ENCODE data around the gene ZNF598.

DNA sequence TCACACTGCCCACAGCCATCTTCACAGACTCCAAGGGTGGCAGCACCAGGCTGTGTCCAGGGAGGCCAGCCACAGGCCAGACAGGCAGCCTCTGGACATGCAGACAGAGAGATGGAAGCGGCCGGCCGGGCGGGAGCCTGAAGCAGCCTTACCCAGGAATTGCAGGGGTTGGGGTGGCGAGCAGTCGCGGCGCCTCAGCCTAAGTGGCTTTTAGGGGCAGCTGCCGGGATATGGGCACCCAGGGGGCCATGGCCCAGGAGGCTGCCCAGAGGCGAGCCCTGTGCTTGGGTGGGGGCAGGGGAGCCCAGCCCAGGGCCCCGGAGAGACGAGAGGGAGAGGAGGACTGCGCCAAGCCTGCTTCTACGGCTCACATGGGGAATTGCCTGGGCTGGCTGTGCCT is 15.6 kb upstream of the ZNF598 start:
- TF ChIP-seq CTCF (IDR thresholded peaks at IDR 0.05) = no peak
- no peak for TF ChIP-seq POLR2A (IDR thresholded peaks at IDR 0.05)

All from lower leg skin (tissue), 3 donors.